ENCODE measurements around the gene MYO1G.

The MYO1G gene

DNA sequence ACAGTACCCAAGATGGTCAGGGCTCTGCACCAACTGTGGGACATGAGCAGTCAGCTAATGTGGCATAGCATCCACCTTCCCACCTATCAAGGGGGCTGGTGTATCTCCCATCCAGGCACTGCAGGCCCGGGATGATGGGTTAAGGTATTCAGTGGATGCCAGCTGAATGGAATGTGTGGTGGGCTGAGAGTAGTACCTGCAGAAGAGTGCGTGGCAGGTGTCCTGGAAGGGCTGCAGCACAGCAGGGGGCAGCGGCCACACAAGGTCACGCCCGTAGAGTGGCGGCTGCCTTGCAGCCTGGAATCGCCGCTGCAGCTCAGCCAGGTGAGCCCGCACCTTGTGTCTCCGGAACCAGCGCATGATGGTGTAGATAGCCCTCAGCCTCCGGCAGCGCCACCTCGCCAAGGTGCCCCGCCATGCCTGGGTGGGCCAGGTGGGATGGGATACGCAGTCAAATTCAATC lies 13.3 kb downstream of the MYO1G start:
- H3K27me3 ChIP-seq (ENCODE audit: control insufficient read depth in 3 of 3, insufficient read depth in 3 of 3, low read depth in 1 of 3, low read length in 3 of 3) = peaks cover 0 to 35% (median 13%) of the 10 kb centered on the region in 3 experiments
- no peak overlapping the region for H4K91ac ChIP-seq (ENCODE audit: low read depth, low read length, poor library complexity)
- WGBS, 2 donors (ENCODE audit: extremely low coverage in 2 of 2, insufficient read length in 2 of 2, insufficient replicate concordance in 1 of 2) = no CpG with 5 or more reads among the region's 16 CpGs
- H3K4me1 ChIP-seq (ENCODE audit: control insufficient read depth in 2 of 2, insufficient read depth in 1 of 2, low read depth in 1 of 2, low read length in 2 of 2) = peaks cover 0 to 2% of the 10 kb centered on the region in 2 donors
- no peak overlapping the region for H4K8ac ChIP-seq (ENCODE audit: low read depth, low read length)
- no peak overlapping the region for H2BK120ac ChIP-seq (ENCODE audit: low read depth, low read length)
- no peak overlapping the region for H3K27ac ChIP-seq (replicated peaks; ENCODE audit: low read length)
- H2BK15ac ChIP-seq (ENCODE audit: low read length) = no peak overlapping the region
- no peak for DNase-seq (ENCODE audit: low spot score)
- no peaks in the 10 kb centered on the region for H3K36me3 ChIP-seq (replicated peaks in 1 of 2; ENCODE audit: control insufficient read depth in 2 of 2, insufficient read depth in 2 of 2, low read length in 2 of 2)
- H3K14ac ChIP-seq (ENCODE audit: low read length) = no peak overlapping the region
- no peaks in the 10 kb centered on the region for H3K9me3 ChIP-seq (replicated peaks in 1 of 2; ENCODE audit: control insufficient read depth in 2 of 2, insufficient read depth in 1 of 2, low read depth in 1 of 2, low read length in 2 of 2)
- H2BK12ac ChIP-seq (ENCODE audit: low read length) = no peak overlapping the region
- H2BK5ac ChIP-seq (ENCODE audit: low read length) = no peak overlapping the region
- peaks cover 3% of the 10 kb centered on the region for H3K79me1 ChIP-seq (ENCODE audit: low read depth, low read length)
- H2AK5ac ChIP-seq (ENCODE audit: low read depth, low read length) = peak overlapping the region; percentile 89
- H3K23ac ChIP-seq (ENCODE audit: low read depth, low read length, poor library complexity) = no peak overlapping the region
- H2AFZ ChIP-seq (ENCODE audit: low read length) = no peak overlapping the region
- no peak overlapping the region for H3K4me3 ChIP-seq (ENCODE audit: low read length in 2 of 2)
- H3K18ac ChIP-seq (ENCODE audit: low read length) = no peak overlapping the region
- no peak overlapping the region for H3K4me2 ChIP-seq (ENCODE audit: insufficient read depth, low read length, poor library complexity, severe bottlenecking)
- no peak overlapping the region for H3K4ac ChIP-seq (ENCODE audit: low read length)
- H3K9ac ChIP-seq (ENCODE audit: low read depth, low read length, poor library complexity) = no peak overlapping the region

DNA sequence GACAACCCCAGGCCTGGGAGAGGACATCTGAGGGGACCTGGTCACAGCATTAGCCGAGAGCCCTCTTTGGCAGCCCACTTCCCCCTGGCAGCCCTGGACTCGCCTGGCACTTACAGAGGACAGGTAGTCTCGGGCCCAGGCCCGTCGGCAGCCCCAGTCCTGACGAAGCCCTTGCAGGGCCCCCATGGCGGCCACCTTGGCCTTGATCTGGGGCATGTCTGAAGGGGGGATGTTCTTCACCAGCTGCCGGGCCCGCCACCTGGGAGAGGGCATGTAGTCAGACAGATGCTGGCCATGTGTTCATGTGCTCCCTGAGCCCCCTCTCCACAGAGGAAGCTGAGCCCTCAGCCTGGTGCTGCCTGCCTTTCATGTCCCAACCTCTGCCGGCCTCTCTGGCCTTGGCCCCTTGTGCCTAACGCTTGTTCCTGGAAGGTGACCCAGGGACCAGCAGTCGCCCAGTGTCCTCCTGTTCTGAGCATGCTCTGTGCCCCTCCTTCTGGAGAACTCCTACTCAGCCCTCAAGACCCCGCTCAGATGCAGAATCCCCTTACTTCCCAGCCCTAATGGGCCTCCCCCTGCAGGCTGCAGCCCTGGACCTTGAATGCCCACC lies 13.9 kb downstream of the MYO1G start:
- H3K27me3 ChIP-seq (ENCODE audit: control insufficient read depth in 3 of 3, insufficient read depth in 3 of 3, low read depth in 1 of 3, low read length in 3 of 3) = peaks cover 0 to 35% (median 13%) of the 10 kb centered on the region in 3 experiments
- H4K91ac ChIP-seq (ENCODE audit: low read depth, low read length, poor library complexity) = no peak overlapping the region
- H3K36me3 ChIP-seq (replicated peaks in 1 of 2; ENCODE audit: control insufficient read depth in 2 of 2, insufficient read depth in 2 of 2, low read length in 2 of 2) = no peaks in the 10 kb centered on the region
- H3K18ac ChIP-seq (ENCODE audit: low read length) = no peak overlapping the region
- no peak overlapping the region for H3K4me3 ChIP-seq (ENCODE audit: low read length in 2 of 2)
- H3K4me2 ChIP-seq (ENCODE audit: insufficient read depth, low read length, poor library complexity, severe bottlenecking) = no peak overlapping the region
- H2AFZ ChIP-seq (ENCODE audit: low read length) = no peak overlapping the region
- H3K9ac ChIP-seq (ENCODE audit: low read depth, low read length, poor library complexity) = no peak overlapping the region
- no peaks in the 10 kb centered on the region for H3K9me3 ChIP-seq (replicated peaks in 1 of 2; ENCODE audit: control insufficient read depth in 2 of 2, insufficient read depth in 1 of 2, low read depth in 1 of 2, low read length in 2 of 2)
- H2BK5ac ChIP-seq (ENCODE audit: low read length) = no peak overlapping the region
- no peak overlapping the region for H3K27ac ChIP-seq (replicated peaks; ENCODE audit: low read length)
- no peak overlapping the region for H4K8ac ChIP-seq (ENCODE audit: low read depth, low read length)
- no peak overlapping the region for H3K4ac ChIP-seq (ENCODE audit: low read length)
- no CpG with 5 or more reads among the region's 13 CpGs for WGBS, 2 donors (ENCODE audit: extremely low coverage in 2 of 2, insufficient read length in 2 of 2, insufficient replicate concordance in 1 of 2)
- no peak overlapping the region for H3K14ac ChIP-seq (ENCODE audit: low read length)
- no peak overlapping the region for H2BK12ac ChIP-seq (ENCODE audit: low read length)
- no peak for DNase-seq (ENCODE audit: low spot score)
- no peak overlapping the region for H2BK15ac ChIP-seq (ENCODE audit: low read length)
- peaks cover 3% of the 10 kb centered on the region for H3K79me1 ChIP-seq (ENCODE audit: low read depth, low read length)
- peaks cover 0 to 2% of the 10 kb centered on the region in 2 donors for H3K4me1 ChIP-seq (ENCODE audit: control insufficient read depth in 2 of 2, insufficient read depth in 1 of 2, low read depth in 1 of 2, low read length in 2 of 2)
- H3K23ac ChIP-seq (ENCODE audit: low read depth, low read length, poor library complexity) = peak overlapping the region; percentile 27
- no peak overlapping the region for H2BK120ac ChIP-seq (ENCODE audit: low read depth, low read length)
- H2AK5ac ChIP-seq (ENCODE audit: low read depth, low read length) = peak overlapping the region; percentile 89

DNA sequence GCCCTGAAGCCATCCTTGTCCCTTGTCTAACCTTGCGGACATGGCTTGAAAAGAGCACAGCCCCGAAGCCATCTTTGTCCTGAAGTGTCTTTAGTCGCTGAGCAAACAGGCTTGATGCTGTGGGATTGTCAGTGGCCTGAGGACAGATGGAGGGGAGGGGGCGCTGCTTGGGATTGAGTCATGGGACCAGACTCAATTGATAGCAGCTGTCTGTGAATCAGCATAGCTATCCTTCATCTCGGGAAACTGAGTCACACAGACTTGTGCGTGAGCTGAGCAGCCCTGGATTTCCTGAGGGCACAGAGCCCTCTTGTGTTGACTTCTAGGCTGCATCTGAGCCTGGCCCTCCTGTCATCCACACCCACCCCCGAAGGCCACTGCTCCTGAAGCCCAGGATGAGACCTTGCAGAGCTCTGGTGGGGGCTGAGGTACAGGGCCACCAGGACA lies 14.4 kb downstream of the MYO1G start:
- H2BK120ac ChIP-seq (ENCODE audit: low read depth, low read length) = no peak overlapping the region
- no peak for DNase-seq (ENCODE audit: low spot score)

DNA sequence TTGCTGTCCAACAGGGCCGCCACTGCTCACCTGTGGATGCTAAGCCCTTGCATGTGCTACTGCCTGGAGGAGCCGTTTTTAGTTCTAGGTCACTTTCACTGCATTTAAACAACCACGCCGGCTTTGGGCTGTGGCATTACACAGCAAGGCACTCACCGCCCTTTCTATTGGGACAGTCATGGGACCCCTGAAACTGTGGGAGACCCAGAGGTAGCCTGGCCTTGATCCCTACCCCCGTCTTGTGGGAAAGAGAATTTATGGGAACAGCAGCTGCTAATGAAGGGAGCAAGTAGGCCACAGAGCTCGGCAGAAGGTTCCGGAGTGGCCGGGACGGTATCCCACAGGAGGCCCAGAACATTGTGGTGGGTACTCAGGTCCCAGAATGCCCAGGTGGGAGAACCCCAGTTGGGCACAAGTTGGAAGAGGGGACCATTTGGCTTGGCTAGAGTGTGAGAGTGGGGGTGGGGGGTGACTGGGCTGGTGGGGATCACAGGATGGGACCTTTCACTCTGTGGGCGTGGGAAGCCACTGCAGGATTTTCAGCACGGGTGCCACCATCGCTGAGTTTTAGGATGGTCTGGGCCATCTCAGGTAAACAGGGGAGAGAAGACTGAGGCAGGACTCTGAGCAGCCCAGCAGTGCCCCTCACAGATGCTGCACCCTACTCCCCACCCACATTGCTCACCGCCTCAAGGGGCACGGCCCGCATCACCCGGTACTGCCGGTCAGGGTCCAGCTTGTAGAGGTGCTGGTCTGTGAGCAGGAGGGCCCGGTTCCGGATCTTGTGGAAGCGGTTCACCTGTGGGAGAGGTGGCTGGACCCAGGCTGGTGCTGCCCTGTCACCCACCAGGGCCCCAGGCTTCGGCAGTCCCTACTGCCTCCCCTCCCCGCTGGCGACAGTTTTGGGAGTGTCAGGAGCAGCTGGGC lies 15.2 kb downstream of the MYO1G start:
- Histone ChIP-seq H3K4me1 (ENCODE audit: control insufficient read depth in 2 of 2, insufficient read depth in 1 of 2, low read depth in 1 of 2, low read length in 2 of 2) (peaks cover 0 to 2% of the 10 kb centered on the region in 2 donors), H3K23ac (ENCODE audit: low read depth, low read length, poor library complexity) (peak overlapping the region; percentile 31), H3K27me3 (ENCODE audit: control insufficient read depth in 3 of 3, insufficient read depth in 3 of 3, low read depth in 1 of 3, low read length in 3 of 3) (peaks cover 0 to 39% (median 13%) of the 10 kb centered on the region in 3 experiments), H2BK120ac (ENCODE audit: low read depth, low read length) (no peak overlapping the region), H3K4me3 (ENCODE audit: low read length in 2 of 2) (no peak overlapping the region), H3K79me1 (ENCODE audit: low read depth, low read length) (peaks cover 3% of the 10 kb centered on the region), H3K18ac (ENCODE audit: low read length) (peak overlapping the region; percentile 38), H3K4ac (ENCODE audit: low read length) (no peak overlapping the region), H4K91ac (ENCODE audit: low read depth, low read length, poor library complexity) (no peak overlapping the region), H2AFZ (ENCODE audit: low read length) (peak overlapping the region; percentile 78), H2BK12ac (ENCODE audit: low read length) (peak overlapping the region; percentile 73), H3K14ac (ENCODE audit: low read length) (no peak overlapping the region), H3K9me3 (replicated peaks in 1 of 2; ENCODE audit: control insufficient read depth in 2 of 2, insufficient read depth in 1 of 2, low read depth in 1 of 2, low read length in 2 of 2) (no peaks in the 10 kb centered on the region), H2BK15ac (ENCODE audit: low read length) (peak overlapping the region; percentile 89), H4K8ac (ENCODE audit: low read depth, low read length) (no peak overlapping the region), H3K27ac (replicated peaks; ENCODE audit: low read length) (no peak overlapping the region), H2BK5ac (ENCODE audit: low read length) (peak overlapping the region; percentile 24), H3K36me3 (replicated peaks in 1 of 2; ENCODE audit: control insufficient read depth in 2 of 2, insufficient read depth in 2 of 2, low read length in 2 of 2) (no peaks in the 10 kb centered on the region), H3K4me2 (ENCODE audit: insufficient read depth, low read length, poor library complexity, severe bottlenecking) (no peak overlapping the region), H3K9ac (ENCODE audit: low read depth, low read length, poor library complexity) (no peak overlapping the region), H2AK5ac (ENCODE audit: low read depth, low read length) (peak overlapping the region; percentile 90)
- WGBS, 2 donors (ENCODE audit: extremely low coverage in 2 of 2, insufficient read length in 2 of 2, insufficient replicate concordance in 1 of 2) = no CpG with 5 or more reads among the region's 24 CpGs
- DNase-seq (ENCODE audit: low spot score) = no peak

More for the DNA sequence above, 14.4 kb downstream of the MYO1G start:
- no peak overlapping the region for H3K14ac ChIP-seq (ENCODE audit: low read length)
- H4K91ac ChIP-seq (ENCODE audit: low read depth, low read length, poor library complexity) = no peak overlapping the region
- H3K9me3 ChIP-seq (replicated peaks in 1 of 2; ENCODE audit: control insufficient read depth in 2 of 2, insufficient read depth in 1 of 2, low read depth in 1 of 2, low read length in 2 of 2) = no peaks in the 10 kb centered on the region
- H2BK5ac ChIP-seq (ENCODE audit: low read length) = peak overlapping the region; percentile 24
- no peak overlapping the region for H2BK12ac ChIP-seq (ENCODE audit: low read length)
- H2BK15ac ChIP-seq (ENCODE audit: low read length) = no peak overlapping the region
- H3K18ac ChIP-seq (ENCODE audit: low read length) = no peak overlapping the region
- H3K23ac ChIP-seq (ENCODE audit: low read depth, low read length, poor library complexity) = no peak overlapping the region
- no CpG with 5 or more reads among the region's 7 CpGs for WGBS, 2 donors (ENCODE audit: extremely low coverage in 2 of 2, insufficient read length in 2 of 2, insufficient replicate concordance in 1 of 2)
- H4K8ac ChIP-seq (ENCODE audit: low read depth, low read length) = no peak overlapping the region
- no peaks in the 10 kb centered on the region for H3K36me3 ChIP-seq (replicated peaks in 1 of 2; ENCODE audit: control insufficient read depth in 2 of 2, insufficient read depth in 2 of 2, low read length in 2 of 2)
- H3K4me2 ChIP-seq (ENCODE audit: insufficient read depth, low read length, poor library complexity, severe bottlenecking) = no peak overlapping the region
- H3K79me1 ChIP-seq (ENCODE audit: low read depth, low read length) = peaks cover 3% of the 10 kb centered on the region
- H3K9ac ChIP-seq (ENCODE audit: low read depth, low read length, poor library complexity) = no peak overlapping the region
- no peak overlapping the region for H3K4me3 ChIP-seq (ENCODE audit: low read length in 2 of 2)
- H2AK5ac ChIP-seq (ENCODE audit: low read depth, low read length) = no peak overlapping the region
- no peak overlapping the region for H2AFZ ChIP-seq (ENCODE audit: low read length)
- no peak overlapping the region for H3K4ac ChIP-seq (ENCODE audit: low read length)
- no peak overlapping the region for H3K27ac ChIP-seq (replicated peaks; ENCODE audit: low read length)
- H3K4me1 ChIP-seq (ENCODE audit: control insufficient read depth in 2 of 2, insufficient read depth in 1 of 2, low read depth in 1 of 2, low read length in 2 of 2) = peaks cover 0 to 2% of the 10 kb centered on the region in 2 donors
- H3K27me3 ChIP-seq (ENCODE audit: control insufficient read depth in 3 of 3, insufficient read depth in 3 of 3, low read depth in 1 of 3, low read length in 3 of 3) = peaks cover 0 to 35% (median 13%) of the 10 kb centered on the region in 3 experiments

Measured in neuronal stem cell (in vitro differentiated cells).